ENCODE results near the gene SLU7.
"Not testable (repeated sequence)": the region's sequence is repeated elsewhere in the genome, so short reads cannot be mapped to it uniquely, and the experiment has no call there.

Gene SLU7

DNA sequence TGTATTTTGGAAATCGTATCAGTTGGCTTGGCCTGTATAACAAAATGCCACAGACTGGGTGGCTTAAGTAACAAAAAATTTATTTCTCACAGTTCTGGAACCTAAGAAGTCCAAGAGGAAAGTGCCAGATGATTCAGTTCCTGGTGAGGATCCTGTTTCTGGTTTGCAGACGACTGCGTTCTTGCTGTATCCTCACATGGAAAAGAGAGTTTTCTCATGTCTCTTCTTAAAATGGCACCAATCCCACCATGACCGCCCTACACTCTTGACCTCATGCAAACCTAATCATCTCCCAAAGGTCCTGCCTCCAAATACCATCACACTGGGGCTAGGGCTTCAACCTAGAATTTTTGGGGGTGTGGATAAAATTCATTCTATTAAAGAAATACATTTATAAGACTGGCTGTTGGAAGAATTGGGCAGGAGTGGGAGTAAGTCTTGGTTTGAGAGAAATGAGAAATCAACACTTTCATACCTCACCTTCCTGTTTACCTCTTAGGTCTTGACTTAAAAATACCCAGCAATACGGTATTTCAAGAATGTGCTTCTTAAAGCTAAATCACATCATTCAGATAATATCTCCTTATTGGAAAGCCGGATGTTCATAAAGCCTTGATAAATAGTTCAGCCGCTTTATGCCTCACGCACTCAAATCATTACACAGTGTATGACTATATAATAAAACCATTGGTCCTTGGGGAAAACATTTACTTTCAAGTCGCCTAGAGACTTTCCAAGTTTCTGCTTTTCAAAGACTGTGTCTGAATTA, 31.5 kb upstream of the SLU7 start:
- DNase-seq, result no peak

DNA sequence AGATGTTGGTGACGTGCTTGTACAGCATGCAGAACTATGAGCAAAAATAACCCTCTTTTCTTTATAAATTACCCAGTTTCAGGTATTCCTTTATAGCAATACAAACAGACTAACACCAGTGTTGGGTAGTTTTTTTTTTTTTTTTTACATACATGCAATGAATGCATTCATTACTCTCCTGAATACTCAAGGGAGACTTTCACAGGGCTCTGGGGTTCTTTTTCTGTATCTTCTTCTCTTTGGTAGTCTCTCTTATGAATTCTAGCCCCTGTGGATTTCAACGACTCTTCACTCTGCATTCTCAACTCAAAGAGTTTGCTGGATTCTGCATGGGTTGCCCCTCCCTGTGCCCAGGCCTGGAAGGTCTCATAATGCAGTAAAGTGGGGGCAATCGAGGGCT, 30.6 kb upstream of the SLU7 start:
- no peak for DNase-seq

DNA sequence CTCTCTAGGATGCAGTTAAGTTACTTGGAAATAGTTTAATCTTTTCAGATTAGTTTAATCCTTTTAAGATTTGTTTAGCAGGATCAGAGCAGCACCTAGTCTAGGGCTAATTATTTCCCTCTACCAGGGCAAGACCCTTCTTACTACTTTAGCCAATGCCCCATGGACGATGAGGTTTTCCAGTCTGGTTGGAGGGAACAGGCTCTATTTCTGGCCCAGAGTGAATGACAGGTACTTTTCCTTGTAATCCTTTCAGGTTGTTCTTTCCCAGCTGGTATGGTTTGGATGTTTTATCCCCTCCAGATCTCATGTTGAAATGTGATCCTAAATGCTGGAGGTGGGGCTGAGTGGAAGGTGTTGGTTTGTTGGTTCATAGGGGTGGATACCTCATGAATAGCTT, 30.0 kb upstream of the SLU7 start:
- no peak for DNase-seq

DNA sequence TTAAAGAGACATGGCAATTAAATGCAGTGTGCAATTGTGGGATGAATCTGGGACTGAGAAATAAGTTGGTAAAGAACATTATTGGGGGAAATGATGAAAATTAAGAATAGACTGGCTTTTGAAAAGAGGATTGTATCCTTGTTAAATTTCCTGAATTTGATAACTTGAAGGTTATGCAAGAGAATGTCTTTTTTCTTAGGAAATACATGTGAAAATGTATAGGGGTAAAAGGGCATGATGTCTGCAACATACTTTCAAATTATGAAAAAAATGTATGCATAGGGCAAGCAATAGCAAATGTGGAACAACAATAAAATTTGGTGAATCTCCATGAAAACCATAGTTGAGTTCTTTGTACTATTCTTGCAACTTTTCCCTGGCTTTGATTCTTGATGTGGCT, 26.9 kb upstream of the SLU7 start:
- DNase-seq, result no peak

DNA sequence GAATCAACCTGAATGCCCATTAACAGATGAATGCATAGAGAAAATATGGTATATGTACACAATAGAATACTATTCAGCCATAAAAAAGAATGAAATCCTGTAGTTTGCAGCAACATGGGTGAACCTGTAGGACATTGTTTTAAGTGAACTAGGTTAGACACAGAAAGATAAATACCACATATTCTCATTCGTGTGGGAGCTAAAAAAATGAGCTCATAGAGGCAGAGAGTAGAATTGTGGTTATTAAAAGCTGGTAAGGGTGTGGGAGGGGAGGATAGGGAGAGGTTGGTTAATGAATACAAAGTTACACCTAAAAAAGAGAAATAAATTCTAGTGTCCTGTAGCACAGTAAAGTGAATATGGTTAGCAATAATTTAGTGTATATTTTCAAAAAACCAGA, 26.3 kb upstream of the SLU7 start:
- DNase-seq, result no peak

DNA sequence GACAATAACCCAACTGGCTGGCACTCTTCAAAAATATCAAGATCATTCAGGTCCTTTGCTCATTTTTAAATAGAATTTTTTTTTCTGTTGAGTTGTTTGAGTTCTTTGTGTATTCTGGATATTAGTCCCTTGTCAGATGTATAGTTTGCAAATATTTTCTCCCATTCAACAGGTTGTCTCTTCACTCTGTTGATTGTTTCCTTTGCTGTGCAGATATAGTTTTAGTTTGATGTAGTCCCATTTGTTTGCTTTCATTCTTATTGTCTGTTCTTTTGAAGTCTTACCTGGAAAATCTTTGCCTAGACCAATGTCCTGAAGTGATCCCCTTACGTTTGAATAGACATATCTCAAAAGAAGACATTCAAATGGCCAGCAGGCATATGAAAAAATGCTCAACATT, 25.5 kb upstream of the SLU7 start:
- DNase-seq, result no peak

DNA sequence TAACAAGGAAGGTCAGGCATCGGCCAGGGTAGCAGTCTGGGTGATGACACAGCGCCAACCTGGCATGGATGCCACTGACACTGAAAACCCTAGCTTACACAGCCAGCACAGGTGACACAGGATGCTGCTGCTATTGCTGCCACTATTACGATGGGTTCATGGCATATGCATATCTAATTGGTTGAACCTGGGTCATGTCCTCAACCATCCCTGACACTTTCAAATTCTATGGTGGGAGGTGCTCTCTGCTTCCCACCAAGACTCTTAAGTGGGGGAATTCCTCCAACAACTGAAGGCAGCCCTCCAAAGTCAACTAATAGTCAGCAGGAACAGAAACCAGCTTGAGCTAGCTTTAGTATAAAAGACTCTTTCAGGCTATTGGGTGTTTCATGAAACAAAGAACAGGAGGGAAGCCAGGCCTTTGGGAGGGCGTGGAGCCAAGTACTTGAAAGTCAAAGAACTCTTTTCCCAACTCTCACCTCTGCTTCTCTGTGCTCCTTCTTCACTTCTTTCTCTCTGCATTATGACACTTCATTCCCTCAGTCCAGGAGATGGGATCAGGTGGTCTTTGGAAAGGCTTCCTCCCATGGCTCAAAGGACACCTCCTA, 24.0 kb upstream of the SLU7 start:
- DNase-seq, result no peak

DNA sequence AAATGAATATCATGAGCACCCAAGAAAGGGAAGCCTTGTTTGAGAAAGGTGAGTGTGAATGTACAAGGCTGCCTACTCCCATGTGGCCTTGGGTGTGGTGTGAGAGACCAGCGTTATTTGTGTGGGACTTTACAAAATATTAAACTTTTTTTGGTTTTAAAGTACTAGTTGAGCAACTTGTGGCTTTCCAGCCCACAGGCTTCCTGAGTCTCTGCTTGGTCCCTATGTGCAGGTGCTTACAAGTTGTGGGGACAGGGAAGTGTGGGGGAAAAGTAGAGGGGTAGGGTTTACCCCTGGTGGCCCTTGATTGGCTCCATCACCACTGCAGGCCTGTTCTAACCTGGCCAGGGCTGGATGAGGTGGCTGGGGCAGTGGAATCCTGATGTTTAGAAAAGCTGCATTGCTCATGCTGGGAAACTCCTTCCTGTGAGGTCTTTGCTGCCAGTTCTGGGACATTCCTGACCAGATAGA, 22.5 kb upstream of the SLU7 start:
- DNase-seq, result no peak

DNA sequence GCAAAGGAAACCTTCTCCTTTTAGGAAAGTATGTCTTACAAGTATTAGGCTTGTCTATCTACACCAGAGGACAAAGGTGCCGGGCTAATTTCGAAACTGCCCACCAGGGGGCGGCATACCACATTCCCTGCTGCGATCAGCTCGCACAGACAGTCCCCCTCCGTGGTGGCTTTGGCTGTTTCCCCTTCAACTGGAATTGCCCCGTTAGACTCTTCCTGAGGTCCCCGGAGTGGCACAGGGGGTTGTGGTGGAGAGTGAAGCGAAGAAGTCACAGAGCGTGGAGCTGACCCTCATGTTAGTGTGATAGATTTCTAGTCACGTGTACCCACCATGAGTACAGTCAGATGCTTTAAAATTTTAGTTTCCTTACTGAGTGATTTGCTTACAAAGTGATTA, 20.3 kb upstream of the SLU7 start:
- DNase-seq, result peak; percentile 91

DNA sequence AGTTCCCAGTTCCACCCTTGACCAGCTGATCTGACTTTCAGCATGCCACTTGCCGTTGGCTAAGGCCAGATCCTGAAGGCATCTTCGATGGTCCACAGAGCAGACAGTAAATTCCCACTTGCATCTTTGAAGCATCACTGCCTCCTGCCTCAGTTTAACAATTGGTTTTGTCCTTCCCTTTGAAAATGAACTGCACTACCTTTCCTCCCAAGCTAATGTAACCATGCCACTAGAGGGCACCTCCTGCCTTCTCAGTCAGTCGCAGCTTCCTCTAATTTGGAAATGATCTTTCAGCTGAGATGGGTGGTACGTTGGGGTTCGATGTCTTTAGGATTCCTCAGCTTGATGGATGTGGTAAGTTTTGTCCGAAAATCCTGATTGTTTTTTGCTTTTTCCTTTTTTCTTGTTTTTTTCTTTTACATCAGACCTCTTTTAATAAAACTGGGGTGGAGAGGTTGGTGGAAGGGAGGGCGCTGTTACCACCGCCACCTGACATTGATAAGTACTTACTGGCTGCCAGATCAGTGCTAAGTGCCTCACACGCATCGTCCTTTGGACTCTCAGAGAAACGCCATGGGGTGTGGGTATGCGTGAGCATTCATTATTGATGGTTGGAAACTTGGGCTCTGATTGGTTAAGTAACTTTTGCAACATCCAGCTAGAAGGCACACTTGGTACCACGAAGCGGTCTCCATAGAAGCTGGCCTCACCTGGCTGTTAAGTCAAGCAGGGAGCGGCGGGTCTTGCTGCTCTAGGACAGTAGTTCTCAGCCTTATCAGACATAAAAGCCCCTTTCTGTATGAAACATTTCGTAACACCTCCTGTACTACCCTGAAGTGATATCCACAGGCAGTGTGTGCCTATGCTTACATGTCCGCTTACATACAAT, 19.7 kb upstream of the SLU7 start:
- DNase-seq, result peak; percentile 84

DNA sequence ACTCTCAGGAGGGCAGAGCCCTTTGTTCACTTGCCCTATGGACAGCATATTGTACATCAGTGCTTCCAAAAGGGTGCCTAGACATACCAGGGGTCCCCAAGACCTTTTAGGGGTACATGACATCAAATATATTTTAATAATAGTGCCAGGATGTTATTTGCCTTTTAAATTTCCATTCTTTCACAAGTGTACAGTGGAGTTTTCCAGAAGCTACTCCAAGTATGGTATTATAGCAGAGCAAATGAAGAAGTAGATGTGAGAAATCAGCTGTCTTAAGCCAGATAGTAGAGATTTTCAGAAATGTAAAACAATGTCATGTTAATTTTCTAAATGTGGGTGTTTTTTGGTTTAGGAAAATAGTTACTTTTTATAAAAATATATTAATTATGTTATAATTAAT, 18.4 kb upstream of the SLU7 start:
- no peak for DNase-seq

DNA sequence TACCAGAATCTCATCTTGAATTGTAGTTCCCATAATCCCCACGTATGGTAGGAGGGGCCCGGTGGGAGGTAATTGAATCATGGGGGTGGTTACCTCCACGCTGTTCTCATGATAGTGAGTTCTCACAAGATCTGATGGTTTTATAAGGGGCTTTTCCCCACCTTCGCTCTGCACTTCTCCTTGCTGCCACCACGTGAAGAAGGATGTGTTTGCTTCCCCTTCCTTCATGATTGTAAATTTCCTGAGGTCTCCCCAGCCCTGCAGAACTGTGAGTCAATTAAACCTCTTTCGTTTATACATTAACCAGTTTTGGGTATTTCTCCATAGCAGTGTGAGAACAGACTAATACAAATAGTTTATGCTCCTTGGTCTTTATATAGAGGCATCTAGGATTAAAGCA, 17.8 kb upstream of the SLU7 start:
- not testable (repeated sequence) for DNase-seq

DNA sequence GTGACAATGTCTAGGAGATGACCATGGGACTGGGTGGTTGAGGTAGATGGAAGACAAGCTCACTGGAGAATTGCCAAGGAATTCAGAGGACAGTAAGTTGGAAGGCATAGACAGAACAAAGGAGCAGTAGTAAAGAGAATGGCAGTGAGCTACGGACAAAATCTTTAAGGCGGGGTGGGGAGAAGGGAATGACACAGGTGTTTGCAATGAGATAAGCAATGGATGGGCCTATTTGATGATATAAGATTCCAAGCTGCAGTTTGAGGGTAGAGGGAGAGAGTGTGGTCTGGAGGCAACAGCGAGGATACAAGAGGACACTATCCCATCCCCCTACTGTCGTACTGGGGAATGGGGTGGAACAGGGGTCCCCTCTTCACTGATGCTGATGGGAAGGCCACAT, 17.1 kb upstream of the SLU7 start:
- DNase-seq, result no peak

DNA sequence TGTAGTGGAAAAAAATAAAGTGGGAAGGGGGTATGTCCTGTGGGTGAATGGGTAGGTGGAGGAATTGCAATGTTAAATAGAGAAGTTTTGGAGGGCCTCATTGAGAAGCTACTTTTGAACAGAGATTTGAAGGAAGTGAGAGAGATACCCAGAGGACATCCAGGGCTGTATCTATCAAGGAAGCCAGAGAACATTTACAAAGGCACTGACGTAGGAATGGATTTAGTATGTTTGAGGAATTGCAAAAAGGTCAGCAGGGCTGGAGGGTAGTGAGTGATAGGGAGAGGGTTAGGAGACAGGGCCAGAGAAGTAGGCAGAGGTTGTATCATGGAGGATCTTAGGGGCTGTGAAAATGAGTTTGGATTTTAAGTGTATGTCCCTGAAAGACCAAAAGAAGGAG, 16.7 kb upstream of the SLU7 start:
- no peak for DNase-seq

DNA sequence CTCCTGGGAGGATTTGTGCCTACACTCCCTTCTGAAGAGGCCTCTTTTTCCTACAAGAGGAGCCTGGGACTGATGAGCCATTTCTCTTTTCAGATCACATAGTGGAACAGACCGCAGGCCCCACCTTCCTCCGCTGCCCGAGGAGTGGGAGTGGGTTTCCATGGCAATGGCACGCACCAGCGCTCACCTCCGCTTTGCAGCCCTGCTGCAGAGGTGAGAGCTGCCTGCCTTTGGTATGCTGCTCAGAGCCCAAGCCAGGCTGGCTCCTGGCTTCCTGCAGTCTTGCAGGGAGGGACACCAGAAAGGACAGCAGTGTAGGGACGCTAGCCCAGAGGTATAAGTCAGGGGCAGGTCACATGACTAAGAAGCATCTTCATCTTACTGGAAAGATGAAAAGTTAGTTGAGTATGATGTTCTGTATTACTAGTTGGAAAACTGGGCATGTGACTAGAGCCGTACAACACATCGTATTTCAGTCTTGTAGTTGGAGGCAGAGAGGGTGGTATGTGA, 15.2 kb upstream of the SLU7 start:
- no peak for DNase-seq

DNA sequence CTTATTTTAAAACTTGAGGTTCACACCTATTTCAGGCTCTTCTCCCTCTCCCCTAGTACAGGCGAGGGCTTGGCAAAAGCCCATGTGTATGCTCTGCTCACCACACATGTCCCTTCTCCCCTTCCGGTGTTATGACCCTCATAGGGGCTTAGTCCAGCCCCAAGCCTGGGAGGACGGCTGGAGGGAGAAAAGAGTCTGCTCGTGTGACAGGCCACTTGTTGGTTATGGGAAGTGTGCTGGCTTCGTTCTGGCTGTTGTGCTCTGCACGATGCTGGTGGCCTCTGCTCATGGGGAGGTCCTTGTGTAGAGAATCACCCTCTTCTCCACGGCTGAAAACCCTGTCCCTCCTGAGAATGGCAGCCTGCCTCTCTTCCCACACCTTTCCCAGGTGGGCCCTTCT, 13.9 kb upstream of the SLU7 start:
- no peak for DNase-seq

DNA sequence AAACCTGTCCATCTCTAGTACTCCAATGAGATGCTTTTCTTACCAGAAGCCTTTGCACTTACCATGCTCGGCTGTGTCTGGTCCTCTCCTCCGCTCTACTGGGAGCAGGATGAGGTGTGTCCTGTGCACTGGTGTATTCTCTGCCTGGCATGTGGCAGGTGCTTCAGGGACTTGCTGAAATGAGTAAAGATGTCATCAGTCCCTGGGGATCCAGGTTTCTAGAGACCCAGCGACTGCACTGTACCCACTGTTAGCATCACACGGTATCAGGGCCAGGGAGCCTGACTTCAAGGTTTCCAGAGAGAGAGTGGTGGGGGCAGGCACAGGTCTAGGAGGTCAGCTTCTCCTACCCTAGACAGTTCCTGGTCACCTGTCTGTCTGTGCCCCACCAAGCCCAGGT, 13.3 kb upstream of the SLU7 start:
- no peak for DNase-seq

DNA sequence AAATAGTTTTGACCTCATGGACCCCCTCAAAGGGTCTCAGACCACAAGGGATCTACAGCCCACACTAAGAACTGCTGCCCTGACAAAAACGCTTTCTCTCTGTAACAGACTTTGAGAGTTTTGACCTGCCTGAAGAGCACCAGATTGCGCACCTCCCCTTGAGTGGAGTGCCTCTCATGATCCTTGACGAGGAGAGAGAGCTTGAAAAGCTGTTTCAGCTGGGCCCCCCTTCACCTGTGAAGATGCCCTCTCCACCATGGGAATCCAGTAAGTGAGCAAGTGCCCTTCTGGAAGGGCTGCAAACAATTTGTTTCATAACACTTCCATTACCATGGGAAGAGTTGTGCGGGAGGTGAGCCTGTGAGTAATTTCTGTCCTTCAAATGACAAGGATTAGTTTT, 8.7 kb upstream of the SLU7 start:
- no peak for DNase-seq

DNA sequence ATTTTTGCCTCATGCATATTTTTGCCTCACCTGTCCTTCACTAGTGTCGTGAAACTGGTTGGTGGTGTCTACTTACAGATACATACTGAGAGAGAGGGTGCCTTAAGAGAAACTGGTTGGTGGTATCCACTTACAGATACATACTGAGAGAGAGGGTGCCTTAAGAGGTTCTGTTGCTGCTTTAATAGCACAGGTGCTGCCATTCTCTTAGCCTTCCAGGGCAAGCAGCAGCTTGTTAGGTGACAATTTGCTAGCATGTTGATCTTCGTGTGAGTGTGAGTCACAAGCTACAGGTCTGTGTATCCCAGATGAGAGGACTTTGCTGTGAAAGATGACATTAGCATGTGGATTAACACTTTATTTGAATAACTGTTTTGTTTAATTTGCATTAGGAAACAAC, 4.2 kb upstream of the SLU7 start:
- no peak for DNase-seq

DNA sequence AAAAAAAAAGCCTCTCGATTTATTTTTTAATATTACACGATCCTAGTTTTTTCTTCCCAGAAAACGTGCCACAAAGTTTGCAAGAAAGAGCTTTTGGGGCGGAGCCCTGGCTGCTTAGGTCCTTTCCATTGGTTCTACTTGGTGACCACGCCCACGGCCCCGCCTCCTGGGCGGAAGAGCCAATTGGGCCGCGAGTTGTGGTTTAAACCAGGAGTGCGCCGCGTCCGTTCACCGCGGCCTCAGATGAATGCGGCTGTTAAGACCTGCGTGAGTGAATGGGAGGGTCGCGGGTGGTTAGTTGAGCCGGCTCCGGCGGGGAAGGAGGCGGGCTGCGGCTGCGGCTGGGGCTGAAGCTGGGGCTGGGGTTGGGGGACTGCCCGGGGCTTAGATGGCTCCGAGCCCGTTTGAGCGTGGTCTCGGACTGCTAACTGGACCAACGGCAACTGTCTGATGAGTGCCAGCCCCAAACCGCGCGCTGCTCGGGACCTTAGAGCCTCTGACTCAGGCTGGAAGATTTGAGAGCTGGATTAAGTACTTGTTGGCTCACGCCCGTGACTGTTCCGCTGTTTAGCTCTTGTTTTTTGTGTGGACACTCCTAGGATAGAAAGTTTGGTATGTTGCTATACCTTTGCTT, 2.9 kb upstream of the SLU7 start, which contains the start of gene PTTG1:
Gene PTTG1 (plus strand): TSS at position 231 of the 634 bp plus-strand sequence. CDS start 458 bp downstream, outside the sequence.
- DNase-seq, result peak; percentile 96

DNA sequence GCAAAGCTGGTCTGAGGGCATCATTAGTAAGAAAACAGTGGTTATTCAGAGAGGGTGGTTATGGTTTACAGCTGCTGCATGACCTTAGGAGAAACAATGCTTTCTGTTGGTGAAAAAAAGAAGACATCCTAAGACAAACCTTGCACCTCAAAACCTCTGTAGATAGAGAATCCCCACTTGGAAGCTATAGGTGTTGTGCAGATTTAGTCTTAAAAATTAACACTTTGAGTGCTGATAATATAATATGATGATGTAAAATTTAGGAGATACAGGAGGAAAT, 1.4 kb upstream of the SLU7 start:
- DNase-seq, result no peak

DNA sequence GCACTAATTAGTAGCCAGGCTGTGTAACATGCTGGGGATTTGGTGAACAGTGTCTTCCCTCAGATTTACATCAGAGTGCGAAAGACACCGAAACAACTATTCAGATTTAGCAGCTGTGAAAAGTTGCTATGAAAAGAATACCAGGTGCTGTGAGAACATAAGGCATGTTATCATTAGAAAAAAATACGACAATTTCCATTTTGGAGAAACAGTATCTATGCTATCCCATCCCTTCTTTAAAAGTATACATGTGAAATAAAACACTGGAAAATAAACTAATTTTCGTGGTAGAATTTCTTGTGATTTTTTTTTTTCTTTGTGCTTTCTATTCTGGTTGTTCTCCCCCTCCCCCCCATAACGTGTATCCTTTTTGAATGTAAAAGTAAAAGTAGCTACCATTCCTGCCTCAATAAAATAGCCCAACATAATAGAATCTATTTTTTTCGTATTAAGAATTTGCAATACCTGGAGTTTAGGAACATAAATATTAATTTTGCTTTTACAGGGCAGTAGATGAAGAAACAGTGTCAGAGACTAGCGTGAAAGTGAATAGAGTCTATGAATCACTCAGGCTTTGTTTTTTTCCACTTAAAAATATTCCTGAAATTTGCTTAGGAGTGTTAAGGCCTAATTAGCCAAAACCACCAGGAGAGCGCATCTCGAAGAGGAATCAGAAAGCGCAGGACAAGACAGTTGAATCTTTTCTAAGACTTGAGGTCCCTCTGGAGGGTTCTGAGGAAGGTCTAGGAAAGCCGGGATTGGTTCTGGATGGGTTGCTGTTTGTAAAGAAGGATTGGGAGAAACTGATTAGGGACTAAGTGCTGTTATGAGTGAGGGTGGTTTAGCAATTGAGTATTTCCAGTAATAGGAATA, 813 bp upstream of the SLU7 start:
- DNase-seq, result no peak

All from activated CD4-positive, alpha-beta T cell treated with anti-CD3 and anti-CD28 coated beads, Interleukin-2, amount 50 U/mL, for 16 hours (primary cell).